GDM1 (cell line): Measurements from ENCODE around the gene CFAP68.
"Not testable (repeated sequence)": the region's sequence is repeated elsewhere in the genome, so short reads cannot be mapped to it uniquely, and the experiment has no call there.

ENCODE experiments used
- DNase-seq: peaks from one replicate; lab custom pipeline; 2025; lab: John Stamatoyannopoulos, UW

CFAP68 gene

DNA sequence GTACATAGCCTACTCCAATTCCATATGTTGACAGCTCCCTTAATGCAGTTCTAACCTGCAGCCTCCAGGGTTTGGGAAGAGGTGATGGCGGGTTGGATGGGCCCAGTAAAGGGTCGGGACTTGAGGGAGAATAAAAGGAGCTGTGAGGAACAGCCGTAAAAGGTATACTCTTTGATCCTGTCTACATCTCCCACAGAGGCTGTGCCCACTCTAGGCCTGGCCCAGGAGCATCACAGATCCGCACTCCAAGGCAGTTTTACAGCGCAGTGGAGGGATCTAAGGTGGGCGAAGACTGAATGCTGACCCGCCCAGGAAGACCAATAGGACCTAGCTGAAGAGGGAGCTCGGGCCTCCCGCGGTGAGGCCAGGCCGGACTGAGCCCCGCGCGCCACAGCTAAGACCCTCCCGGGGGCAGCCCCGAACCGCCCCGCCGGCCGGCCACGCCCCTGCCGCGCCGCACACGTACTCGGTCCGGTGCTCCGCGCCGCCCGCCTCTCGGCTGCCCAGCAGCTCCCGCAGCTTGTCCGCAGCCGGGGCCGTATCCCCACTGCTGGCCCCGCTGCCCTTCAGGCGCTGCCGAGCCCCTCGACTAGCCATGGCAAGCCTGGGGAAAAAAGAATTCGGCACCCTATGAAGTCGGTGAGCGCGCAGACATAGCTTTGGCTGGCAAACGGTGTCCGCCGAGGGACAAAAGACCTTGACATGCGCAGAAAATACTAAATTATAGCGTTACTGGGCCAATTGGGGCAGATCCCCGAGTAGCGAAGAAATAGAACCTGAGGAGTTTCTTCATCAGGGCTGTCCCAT lies 8.3 kb upstream of the CFAP68 start, which contains the start of gene ALG9:
Gene ALG9, minus strand, starts transcription at position 696 of the 807 bp plus-strand sequence. Its CDS starts 99 bp downstream, at position 597.
- peak; percentile 70 for DNase-seq

DNA sequence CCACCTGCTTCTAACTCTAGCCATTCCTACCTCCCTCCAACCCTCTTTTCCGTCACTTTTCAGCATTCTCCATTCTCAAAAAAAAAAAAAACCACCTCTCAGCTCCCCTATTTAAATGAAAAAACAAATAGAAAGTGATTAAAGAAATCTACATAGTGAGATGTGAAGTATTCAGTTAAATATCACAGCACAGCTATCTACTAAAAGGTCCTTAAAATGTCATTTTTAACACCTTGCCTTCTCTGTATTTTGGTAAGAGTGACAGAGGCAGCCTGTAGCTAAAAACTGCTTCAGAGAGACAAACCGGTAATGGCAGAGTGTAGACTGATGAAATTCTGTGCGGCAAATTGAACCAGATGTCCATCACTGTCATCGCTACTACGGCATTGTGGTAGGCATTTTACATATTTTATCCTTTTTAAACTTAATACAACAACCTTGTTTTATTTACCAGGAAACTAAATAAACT lies 7.6 kb upstream of the CFAP68 start:
- DNase-seq = no peak

DNA sequence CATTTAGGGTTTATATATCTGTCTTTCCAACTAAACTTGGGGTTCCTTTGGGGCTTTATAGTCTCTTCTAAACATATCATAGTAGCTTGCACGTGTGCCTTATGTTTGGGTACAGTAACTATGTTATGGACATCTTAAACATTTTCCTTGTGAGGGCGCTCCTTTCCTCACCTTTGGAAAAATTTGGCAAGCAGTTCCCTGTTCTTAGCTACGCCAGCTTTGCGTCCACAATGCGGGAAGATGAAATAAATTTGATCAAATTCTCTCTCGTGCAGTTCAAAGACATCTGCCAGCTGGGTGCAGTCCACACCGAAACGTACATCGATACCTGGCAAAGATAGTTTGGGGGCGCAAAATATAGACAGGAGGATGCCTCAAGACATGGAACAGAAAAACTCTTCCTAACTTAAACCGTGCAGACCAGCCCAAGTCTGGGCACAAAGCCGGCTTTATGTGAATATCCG lies 924 bp upstream of the CFAP68 start:
- no peak for DNase-seq

GRCh38 chr11:111879637-111879960 lies 258 bp downstream of the CFAP68 start:
- DNase-seq = no peak

GRCh38 chr11:111882202-111882601 lies 2.9 kb downstream of the CFAP68 start:
- DNase-seq = no peak

- not testable (repeated sequence) for DNase-seq
These were observed 5.7 kb downstream of the CFAP68 start for GRCh38 chr11:111885053-111885452.

- DNase-seq = no peak
These were observed 6.7 kb downstream of the CFAP68 start for GRCh38 chr11:111886032-111886431.

DNA sequence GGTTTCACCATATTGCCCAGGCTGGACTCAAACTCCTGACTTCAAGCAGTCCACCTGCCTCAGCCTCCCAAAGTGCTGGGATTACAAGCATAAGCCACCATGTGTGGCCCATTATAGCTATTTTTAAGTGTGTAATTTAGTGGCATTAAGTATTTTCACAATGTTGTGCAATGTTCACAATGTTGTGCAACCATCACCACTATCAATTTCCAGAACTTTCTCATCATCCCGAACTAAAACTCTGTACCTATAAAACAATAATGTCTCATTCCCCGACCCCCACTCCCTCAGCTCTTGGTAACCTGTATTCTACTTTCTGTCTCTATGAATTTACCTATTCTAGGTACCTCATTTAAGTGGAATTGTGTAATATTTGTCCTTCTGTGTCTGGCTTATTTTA lies 7.5 kb downstream of the CFAP68 start:
- DNase-seq = no peak

DNA sequence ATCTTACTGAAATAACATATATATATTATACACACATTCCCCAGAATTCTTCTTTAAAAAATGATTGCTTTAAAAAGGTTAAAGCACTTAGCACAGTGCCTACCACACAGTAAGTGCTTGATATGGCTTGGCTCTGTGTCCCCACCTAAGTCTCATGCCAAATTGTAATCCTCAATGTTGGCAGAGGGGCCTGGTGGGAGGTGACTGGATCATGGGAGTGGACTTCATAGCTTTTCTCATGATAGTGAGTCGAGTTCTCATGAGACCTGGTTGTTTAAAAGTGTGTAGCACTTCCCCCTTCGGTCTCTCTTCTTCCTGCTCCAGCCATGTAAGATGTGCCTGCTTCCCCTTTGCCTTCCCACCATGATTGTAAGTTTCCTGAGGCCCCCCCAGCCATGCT lies 26.1 kb downstream of the CFAP68 start:
- no peak for DNase-seq

DNA sequence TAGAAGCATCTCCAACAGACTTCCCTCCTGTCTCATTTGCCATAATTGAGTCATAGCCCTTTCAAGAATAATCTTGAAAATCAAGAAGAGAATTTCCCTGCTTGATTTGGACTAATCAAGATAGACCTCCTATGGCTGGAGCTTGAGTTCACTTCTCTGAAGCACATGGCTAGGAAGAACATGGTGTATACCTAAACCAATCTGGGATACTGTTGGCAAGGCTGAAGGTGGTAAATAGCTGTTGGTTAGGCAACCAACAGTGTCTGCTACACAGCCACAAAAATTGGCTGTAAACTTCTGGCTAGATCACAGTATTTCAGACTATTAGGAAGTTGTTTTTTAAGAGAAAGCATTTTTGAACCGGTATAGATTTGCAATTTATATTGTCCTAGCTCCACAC lies 27.3 kb downstream of the CFAP68 start:
- DNase-seq = no peak

- DNase-seq = no peak
These were observed 29.4 kb downstream of the CFAP68 start for GRCh38 chr11:111908639-111909305.

- no peak for DNase-seq
These were observed 30.0 kb downstream of the CFAP68 start for GRCh38 chr11:111909378-111909777.

DNA sequence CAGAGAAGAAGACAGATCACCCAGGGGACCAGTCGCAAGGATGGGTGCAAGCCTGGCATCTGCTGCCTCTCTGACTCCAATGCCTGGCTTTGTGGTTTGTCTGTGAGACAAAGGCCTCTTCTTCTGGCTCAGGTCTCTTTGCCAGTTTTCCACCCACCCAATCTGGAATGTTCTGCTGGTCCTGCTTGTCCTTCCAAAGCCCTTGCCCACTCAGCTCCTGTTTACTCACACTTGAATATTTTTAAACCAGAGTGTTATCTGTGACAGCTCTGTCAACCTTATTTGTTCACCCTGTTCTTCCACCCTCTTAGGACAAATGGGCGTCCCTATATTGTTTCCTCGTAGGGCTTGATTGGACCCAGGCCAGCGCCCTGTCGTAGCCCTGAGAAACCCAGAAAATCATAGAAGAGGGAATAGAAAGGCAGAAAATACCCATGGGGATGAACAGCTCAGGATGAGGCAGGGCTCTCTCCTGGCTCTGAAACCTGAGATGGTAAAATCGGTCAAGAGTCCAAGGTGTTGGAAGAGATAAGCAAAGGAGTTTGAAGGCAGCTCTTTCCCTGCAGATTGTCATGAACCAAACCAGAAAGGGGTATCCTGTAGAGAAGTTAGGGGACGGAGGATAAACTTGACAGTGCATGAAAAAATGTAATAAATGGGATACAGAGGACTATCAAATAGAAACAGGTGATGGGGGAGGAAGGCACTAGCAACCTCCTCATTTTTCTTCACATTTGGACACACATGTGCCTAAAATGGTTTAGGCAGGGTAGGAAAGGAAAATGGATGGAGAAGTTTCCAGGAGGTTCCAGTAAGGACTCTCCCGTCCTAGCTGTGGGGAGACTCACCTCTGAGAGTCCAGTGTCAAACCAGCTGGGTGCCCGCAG lies 31.6 kb downstream of the CFAP68 start:
- no peak for DNase-seq

DNA sequence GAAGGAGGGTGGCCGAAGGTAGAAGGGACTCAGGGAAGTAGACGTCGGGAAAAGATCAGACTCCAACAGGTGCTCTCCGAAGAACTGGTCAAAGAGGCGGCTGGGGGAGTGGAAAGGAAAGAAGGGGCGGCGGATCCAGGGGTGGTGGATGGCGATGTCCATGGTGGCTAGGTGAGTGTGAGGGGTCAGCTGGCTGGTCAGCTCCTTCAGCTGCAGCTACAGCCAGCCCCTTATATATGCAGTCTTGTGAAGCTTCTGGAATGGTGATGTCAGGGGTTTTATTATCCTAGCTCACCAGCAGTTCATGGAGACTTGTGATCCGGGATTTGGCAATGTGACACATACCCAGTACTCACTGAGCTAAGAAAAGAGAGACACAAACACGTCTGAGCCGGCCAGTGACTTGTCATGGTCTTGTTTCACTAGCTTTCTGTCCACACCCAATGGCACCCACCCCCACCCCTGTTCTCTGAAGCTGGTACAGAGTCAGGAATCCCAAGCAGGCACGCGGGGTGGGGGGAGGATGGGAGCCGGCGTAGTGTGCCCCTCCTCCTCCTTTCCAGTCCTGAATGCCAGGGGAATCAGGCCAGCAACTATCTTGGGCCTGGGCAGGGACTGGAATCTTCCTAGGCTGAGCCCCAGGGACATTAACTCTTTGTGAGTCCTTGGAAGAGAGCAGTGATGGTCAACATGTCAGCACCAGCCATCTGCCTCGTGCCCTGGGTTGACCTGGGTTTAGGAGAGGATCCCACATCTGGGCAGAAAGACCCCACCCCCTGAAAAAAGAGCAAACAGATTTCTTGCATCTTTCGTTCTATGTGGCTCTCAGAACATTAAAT lies 32.4 kb downstream of the CFAP68 start, which contains the start of gene CRYAB:
Gene CRYAB, minus strand, starts transcription at position 208 of the 839 bp plus-strand sequence. Its CDS starts 46 bp downstream, at position 162.
- DNase-seq = no peak

DNA sequence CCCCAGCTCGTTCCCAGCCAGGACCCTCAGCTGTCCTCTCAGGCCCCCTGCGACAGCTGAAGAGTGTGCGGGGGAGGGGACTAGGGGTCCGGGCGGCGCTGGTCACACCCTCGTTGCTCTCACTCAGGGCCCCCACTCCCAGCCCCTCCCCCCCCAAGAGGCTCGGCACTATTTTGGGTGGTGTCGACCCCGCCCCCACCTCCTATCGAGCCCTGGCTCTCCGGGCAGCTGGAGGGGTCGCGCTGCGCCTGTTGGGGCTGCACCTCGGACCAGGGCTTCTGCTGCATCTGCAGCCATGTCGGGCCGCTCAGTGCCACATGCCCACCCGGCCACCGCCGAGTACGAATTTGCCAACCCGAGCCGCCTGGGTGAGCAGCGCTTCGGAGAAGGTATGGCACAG lies 33.2 kb downstream of the CFAP68 start, which contains the start of gene HSPB2:
Gene HSPB2, plus strand, starts transcription at position 200 of the 400 bp plus-strand sequence. Its CDS starts 96 bp downstream, at position 296.
- DNase-seq = no peak

- no peak for DNase-seq
These were observed 33.9 kb downstream of the CFAP68 start for GRCh38 chr11:111913031-111913861.

- no peak for DNase-seq
These were observed 34.7 kb downstream of the CFAP68 start for GRCh38 chr11:111913997-111914396.

GRCh38 chr11:111916768-111917167 lies 37.4 kb downstream of the CFAP68 start:
- DNase-seq = no peak

GRCh38 chr11:111917312-111917711 lies 38.0 kb downstream of the CFAP68 start:
- DNase-seq = no peak

- DNase-seq = no peak
These were observed 38.4 kb downstream of the CFAP68 start for GRCh38 chr11:111917788-111918187.
